Activated CD8-positive, alpha-beta memory T cell treated with anti-CD3 and anti-CD28 coated beads for 4 hours (primary cell): ENCODE measurements around the gene TRPV4.

ENCODE experiments used
- DNase-seq, 2 donors: peaks; one replicate each; pipeline ENCODE4 v3.0.0-alpha.2; 2020; ENCODE audit warnings: low read depth in 2 of 2

Gene TRPV4

GRCh38 chr12:109762071-109762672 is 71.0 kb downstream of the TRPV4 start:
- no peak for DNase-seq

DNA sequence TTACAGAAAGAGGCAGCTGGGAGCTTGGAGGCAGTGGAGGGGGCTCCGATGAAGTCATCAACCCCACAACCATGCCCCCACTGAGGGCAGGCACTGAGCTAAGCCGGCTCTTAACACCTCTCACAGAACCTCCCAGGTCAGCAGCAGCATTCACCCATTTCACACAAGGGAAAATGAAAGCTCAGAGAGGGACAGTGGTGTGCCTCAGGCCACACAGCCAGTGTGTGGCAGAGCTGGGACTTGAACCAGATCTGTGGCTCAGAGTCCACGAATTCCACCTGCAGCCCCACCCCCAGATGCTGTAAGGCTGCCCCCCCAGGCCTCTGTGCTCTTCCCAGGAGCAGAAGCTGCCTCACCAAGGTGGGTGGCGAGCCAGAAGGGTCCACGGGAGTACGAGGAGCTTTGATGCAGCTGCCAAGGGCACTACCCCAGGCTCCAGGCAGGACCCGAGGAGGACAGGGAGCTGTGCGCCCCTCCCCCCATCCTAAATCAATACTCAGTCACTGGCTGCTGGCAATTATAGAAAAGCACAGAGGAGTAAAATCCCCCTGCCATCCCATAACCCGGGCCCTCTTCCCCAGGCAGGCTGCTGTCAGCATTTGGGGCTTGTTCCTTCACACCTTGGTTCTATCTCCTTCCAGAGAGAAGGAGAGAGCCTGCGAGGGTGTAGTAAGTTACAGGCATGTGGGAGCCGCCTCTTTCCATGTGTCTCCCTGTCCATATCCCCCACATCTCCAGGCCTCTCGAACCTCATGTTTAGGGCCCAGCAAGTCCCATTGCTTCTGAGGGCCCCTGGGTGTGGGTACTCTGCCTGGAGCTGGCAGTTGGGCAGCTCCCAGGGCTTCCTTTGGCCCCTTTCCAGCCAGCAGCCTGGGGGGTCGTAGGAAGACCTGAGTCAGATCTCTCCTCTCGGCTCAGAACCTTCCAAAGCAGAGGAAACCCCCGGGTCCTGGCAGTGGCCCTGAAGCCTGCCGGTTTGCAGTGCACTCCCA is 72.0 kb downstream of the TRPV4 start:
- no peak for DNase-seq

DNA sequence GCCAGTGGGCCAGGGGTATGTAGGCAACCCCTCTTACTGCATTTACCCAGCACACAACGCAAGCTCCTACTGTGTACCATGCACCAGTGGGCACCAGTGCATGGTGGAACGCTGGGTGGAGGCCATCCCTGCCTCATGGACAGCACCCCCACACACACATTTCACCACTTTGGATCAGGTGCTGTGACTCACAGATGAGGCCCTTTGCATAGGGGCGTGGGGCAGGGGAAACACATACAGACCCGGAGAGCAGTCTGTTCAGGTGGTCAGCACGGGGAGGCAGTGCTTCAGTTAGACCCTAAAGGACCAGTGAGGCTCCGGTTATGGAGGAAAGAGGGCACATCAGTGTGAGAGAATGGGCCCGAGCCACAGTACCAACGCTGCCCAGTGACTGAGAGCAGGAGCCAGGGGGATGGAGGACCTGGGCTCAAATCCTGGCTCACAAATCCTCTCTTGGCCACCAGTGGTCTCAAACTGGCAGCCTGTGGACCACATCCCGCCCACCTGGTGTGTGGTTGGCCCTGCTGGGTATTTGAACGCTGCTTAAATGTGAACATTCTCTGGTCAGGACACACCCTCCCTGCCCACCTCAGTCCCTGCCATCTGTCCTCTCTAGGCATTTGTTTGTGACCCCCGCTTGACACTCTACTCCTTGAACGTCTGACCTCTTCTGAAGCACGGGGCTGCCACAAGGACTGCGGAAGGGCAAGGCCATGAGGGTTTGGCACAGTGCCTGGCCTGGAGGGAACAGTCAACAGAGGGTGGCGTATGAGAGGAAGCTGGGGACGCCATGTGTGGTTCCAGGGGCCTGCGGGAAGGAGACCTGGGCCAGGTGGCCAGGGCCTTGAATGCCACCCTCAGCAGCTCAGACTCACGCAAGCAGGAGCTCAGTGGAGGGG is 72.9 kb downstream of the TRPV4 start:
- no peak for DNase-seq

DNA sequence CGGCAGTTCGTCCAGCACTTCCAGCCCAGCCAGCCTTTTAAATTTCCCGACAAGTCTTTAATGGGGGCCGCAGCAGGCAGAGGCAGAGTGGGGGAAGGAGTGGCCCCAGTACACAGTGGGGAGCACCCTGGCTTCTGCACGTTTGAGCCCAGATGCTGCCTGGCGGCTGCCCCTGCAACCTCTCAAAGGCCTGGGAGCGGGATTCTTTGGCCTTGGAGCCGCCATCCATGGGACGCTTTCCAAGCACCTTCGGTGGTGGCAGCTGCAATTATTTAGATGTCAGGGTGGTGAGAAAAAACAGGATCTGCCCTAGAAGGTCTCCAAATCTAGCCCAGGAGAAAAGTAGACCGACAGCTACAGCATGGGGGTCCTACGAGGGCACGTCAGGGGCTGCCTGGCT is 73.6 kb downstream of the TRPV4 start:
- DNase-seq = no peak

GRCh38 chr12:109758426-109759420 is 74.5 kb downstream of the TRPV4 start:
- no peak for DNase-seq

DNA sequence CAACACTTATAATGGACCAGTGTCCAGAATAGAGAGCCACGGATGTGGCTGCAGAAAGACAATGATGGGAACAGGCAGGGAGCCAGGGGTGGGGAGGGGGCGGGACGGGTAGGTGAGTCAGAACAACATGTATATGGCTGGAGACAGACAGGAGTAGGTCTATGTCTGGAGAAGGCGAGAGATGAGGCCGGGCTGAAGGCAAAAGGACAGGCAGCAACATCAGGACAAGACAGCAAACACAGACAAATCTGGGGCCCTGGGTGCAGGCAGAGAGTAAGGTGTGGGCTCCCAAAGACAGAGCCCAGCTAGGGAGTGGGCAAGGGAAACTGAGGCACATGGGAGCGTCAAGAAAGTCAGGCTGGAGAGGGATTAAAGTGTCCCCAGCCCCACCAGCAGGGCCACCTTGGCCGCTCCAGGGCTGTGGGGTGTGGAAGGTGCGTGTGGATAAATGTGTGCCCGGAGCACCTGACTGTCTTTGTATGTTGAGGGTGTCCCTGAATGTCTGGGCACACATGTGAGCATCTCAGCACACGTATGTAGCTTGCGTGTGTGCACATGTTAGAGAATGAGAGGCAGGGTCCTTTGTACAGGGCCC is 75.4 kb downstream of the TRPV4 start:
- no peak for DNase-seq

GRCh38 chr12:109756457-109756856 is 76.7 kb downstream of the TRPV4 start:
- DNase-seq = no peak

GRCh38 chr12:109753959-109754358 is 79.2 kb downstream of the TRPV4 start:
- DNase-seq = no peak

GRCh38 chr12:109753054-109753401 is 80.2 kb downstream of the TRPV4 start:
- no peak for DNase-seq

DNA sequence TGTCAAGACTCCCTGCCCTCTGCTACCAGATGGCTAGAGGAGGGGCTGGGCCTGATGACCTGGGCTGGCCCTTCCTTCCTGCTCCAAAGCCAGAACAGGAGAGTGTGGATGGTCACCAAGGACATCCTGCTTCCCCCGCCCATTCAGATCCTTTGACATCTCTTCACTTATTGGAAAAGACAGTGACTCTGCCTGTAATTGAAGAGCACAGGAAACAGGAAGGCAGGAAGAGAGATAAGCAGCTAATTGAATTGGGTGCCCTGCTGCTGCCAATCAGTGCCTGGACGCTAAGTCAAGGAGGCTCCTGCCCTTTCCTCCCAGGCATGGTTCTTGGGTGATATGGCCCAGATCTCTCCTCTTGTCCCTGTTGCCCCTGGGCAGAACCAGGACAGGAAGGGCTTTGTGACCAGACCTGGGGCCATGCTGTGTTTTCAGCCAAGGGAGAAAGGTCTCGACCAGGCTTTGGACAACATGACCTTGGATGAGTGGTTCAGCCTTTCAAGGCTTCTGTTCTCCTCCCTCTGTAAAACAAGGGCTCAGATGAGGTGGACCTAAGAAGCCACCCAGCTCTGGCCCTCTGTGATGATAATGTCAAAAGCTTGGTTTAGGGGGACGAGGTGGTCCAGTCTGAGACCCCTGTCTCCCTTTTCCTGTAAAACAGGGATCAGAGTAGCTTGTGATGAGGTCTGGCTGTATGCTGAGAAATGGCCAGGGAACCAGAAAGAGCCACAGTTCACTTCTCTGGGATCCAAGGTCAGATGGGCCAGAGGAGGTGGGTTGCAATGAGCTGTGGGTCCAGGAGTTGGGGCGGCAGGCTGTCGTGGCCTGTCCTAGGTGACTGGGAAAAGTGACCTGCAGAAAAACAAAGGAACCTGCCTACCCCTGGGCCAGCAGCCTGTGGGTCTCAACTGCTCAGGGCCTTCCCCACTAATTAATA is 80.8 kb downstream of the TRPV4 start:
- DNase-seq = no peak

GRCh38 chr12:109744986-109745942 is 87.9 kb downstream of the TRPV4 start:
- DNase-seq = no peak

DNA sequence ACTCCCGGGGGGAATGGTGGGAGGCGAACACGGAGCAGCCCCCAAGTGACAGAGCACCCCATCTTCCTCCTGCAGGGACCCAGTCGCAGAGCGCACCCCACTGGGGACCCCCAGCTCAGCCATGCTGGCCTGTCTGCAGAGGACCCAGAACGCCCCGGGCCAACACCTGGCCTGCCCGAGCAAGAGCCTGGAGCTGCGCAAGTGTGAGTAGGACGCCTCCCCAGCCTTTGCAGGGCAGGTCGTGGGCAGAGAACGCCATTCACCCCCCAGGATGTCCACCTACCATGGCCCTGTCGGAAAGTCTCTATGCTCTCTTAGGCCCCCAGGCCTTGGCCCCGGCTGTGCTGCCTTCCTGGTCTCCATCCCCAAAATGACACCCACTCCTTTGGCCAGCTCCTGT is 89.2 kb downstream of the TRPV4 start:
- DNase-seq = no peak

DNA sequence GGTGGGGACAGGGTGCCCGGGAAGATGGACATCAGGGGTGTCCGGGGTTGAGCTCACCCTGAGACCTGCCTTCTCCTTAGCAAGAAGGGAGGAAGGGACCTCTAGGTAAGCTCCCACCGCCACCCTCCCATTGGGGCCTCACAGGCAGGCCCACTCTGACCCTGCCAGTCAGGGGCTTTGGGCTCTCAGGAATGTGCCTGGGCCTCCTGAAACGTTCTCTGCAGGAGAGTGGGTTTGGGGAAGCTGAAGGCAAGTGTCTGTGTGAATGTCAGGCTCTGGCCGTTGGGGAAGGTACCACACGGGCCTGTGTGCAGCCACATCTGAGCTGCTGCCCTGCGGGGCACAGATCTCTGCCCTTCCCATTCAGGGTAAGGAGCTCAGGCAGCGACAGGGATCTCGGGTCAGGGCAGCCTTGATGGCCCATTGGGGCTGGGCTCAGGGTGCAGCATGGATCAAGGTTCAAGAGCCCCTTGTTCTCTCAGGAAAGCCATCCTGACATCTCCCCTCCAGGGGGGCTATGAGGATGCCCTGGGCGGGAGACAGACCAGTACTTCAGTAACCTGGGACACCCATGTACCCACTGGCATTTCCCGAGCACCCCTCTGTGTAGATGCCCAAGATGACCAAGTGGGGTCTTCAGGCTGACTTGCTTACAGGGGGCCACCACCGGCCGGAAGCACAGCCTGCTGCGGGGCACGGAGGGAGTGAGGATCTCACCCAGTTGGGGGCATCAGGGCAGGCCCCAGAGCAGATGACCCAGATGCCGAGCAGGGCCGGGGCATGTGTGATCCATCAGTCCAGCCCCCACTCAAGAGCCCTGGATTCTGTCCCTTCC is 89.9 kb downstream of the TRPV4 start:
- no peak for DNase-seq

DNA sequence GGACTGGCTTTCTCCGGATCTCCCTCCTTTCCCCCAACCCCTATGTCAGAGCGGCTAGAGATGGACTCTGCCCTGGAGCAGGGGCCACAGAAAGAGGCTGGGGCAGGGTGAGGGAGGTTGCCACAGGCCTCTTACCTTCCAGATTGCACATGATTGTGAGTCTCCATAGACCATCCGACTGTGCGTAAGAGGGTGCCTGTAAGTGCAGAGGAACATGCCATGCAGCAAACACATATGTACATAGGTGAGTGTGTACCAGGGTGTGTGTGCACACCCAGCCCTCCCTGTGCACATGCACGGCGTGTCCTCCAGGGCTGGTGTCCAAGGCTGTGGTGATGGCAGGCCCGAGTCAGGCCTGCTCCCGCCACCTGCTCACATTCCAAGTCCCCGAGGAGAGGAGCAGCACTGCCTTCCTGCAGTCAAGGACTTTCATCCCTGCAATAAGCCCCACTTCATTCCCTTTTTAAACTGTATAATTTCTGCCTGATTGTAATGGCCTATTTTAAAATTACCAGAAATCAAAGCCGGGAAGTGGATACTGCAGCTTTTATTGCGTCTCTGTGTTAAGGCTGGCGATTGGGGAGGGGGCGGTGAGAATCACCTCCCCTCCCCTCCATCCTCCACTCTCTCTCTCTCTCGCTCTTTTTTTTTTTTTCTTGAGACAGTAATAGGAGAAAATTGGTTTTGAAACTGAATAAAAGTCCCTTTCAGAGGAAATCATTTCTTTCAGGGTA is 91.1 kb downstream of the TRPV4 start:
- DNase-seq = no peak

GRCh38 chr12:109741286-109741969 is 91.8 kb downstream of the TRPV4 start:
- no peak for DNase-seq

- DNase-seq = no peak
Observed at GRCh38 chr12:109740694-109741245, 92.4 kb downstream of the TRPV4 start.
